CD4-positive, alpha-beta T cell treated with Interleukin-15 for 4 hours (primary cell): ENCODE results near the gene ESD.
"Not testable (repeated sequence)": the region's sequence is repeated elsewhere in the genome, so short reads cannot be mapped to it uniquely, and the experiment has no call there.

Experiments
- DNase-seq: peaks from one replicate; pipeline ENCODE4 v3.0.0-alpha.2; 2020; ENCODE audit warnings: low spot score

Gene ESD

GRCh38 chr13:46796515-46797474, at the start of gene ESD:
Gene ESD (minus strand): TSS chr13:46797161. CDS start chr13:46791413, 5,748 bp downstream.
- peak; percentile 86 for DNase-seq

GRCh38 chr13:46846726-46847125, 49.8 kb upstream of the ESD start:
- DNase-seq, result no peak

- no peak for DNase-seq
Measured at GRCh38 chr13:46845146-46845545, 48.2 kb upstream of the ESD start.

GRCh38 chr13:46844431-46844830, 47.5 kb upstream of the ESD start:
- no peak for DNase-seq

DNA sequence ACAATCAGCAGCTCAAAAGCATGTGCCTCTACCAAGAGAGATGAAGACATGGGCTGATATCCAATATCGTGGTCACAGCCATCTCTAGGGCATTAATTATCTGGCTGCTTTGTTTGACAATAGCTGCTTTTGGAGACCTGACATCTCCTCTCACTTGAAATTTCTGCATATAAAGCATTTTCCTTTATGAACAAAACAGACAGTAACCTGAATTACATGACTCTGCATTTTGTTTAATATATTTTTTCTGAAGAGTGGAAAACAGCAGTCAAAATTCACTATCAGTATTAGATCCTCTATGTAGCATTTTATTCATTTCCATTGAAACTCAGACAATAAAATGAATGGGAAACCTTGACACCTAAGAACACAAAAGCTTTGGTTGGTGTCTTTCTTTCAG, 42.4 kb upstream of the ESD start:
- DNase-seq, result no peak

DNA sequence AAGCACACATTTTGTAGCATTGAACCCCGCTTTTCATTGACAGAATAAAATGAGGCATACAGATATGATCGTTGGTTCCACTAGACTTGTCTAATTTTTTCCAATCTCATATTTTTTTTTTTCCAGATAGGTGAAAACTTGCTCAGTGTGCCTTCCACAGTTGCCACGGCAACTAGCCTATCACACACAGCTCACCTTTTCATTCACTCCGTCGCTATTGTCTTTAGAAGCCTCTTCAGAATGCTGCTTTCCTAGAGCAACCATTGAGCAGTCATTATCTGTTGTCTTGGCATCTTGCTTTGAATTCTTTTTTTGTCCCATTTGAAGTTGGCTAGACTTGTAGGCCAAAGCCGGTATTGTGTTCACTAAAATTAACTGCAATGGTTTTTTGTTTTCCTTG, 37.7 kb upstream of the ESD start:
- no peak for DNase-seq

GRCh38 chr13:46831588-46832194, 34.7 kb upstream of the ESD start:
- DNase-seq, result peak; percentile 38

DNA sequence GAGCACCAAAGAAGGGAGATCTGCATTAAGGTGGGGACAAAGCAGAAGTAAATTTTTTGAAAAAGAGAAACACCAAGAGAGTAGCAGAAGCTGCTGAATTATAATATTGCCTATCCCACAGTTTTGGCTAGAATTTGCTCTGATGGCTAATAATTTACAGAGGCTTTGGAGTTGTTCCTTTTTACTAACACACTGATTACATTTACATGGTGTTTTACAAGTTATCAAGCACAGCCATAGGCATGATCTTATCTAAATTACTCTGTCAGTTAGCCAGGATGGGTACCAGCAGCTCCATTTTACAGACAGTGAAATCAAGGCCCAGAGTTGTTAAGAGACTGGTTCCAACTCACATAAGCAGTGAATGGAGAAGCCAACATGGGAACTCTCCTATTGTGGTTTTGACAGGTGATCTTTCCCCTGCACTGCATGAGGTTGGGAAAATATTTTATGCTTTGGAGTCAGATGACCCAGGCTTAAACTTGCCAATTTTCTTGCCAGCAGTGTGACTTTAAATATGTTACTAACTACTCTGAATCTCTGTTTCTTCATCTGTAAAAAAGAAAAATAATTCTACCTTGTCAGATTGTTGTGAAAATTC, 33.5 kb upstream of the ESD start:
- no peak for DNase-seq

GRCh38 chr13:46822551-46822950, 25.6 kb upstream of the ESD start:
- no peak for DNase-seq

- no peak for DNase-seq
Measured at GRCh38 chr13:46817838-46818476, 21.0 kb upstream of the ESD start.

DNA sequence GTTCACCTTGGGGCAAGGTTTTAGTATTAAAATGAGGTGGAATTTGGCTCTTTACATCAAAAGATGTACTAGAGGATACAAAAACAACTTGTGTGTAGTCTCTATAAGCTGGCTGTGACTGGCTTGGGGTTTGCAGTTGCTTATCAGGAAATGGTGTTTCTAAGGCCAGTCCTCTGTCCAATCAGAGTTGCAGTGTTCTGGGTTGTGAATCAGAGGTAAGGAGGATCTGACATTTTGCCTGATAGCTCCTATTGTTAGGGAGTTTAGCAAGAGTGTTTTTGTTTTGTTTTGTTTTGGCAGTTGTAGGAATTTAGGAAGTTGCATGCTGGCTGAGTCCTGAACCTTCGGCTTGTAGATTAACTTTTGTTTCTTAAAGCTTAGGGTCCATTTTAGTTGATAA, 20.1 kb upstream of the ESD start:
- no peak for DNase-seq

GRCh38 chr13:46816371-46816770, 19.4 kb upstream of the ESD start:
- no peak for DNase-seq

DNA sequence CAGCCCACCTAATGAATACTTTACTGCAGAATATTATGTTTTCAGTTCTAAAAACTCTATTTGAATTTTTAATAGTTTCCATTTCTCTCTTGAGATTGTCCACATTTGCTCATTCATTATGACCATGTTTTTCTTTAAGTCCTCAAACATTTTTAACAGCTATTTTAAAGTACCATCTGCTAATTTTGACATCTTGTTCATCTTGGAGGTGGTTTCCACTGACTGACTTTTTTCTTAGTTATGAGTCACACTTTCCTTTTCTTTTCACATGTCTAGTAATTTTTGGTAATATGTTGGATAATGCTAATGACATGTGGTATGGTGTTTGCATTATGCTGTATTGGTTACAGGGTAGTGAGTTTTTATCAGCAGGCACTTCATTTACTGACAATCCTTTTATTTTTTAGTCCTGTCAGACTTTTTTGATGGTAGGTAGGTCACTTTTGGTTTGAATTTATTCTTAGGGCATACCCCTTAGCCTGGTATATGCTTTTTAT, 15.4 kb upstream of the ESD start:
- no peak for DNase-seq

DNA sequence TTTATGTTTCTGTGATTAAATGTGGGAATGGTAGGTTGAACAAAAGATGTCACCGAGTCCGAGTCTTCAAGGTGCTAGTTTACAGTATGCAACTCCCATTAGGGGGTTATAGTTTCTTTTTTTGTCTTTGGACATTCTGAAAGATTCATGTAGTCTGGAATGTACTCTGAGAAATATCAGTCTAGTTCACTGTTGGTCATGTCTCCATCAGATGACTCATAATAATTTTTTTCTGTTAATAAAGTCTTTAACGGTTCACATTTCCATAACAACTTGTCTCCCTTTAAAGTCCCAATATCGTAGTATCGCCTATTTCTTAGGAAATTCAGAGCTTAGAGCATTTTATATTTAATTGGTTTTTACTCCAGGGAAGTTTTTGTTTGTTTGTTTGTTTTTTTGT, 13.5 kb upstream of the ESD start:
- no peak for DNase-seq

- not testable (repeated sequence) for DNase-seq
Measured at GRCh38 chr13:46804921-46805320, 8.0 kb upstream of the ESD start.

- no peak for DNase-seq
Measured at GRCh38 chr13:46804391-46804815, 7.4 kb upstream of the ESD start.

DNA sequence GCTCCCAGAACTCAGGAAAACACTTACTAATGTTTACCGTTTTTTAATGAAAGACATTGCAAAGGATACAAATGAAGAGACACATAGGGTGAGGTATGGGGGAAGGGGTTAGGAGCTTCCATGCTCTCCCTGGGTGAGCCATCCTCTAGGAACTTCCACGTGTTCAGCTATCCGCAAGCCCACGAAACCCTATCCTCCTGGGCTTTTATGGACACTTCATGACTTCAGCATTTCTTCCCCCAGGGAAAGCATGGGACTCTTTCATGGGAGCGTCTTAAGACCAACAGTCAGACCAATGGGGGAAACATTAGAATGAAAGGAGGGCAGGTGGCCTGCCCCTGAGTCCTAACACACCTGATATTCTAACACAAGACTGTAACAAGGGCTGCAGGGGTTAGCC, 6.6 kb upstream of the ESD start:
- DNase-seq, result no peak

GRCh38 chr13:46801858-46802257, 4.9 kb upstream of the ESD start:
- no peak for DNase-seq

- no peak for DNase-seq
Measured at GRCh38 chr13:46799139-46799538, 2.2 kb upstream of the ESD start.

- no peak for DNase-seq
Measured at GRCh38 chr13:46797501-46798237, 708 bp upstream of the ESD start.

GRCh38 chr13:46796129-46796514, 839 bp downstream of the ESD start:
- no peak for DNase-seq

GRCh38 chr13:46795321-46795720, 1.6 kb downstream of the ESD start:
- DNase-seq, result no peak
